ENCODE measurements around the gene LHPP. TPM values are rescaled to one million over a fixed set of nuclear protein-coding genes. Genes with fewer than 3 reads are reported as not detected.

LHPP gene
- total and polyA plus RNA-seq, 4 donors, result 15.0 to 58.3 (median 35.9) TPM

DNA sequence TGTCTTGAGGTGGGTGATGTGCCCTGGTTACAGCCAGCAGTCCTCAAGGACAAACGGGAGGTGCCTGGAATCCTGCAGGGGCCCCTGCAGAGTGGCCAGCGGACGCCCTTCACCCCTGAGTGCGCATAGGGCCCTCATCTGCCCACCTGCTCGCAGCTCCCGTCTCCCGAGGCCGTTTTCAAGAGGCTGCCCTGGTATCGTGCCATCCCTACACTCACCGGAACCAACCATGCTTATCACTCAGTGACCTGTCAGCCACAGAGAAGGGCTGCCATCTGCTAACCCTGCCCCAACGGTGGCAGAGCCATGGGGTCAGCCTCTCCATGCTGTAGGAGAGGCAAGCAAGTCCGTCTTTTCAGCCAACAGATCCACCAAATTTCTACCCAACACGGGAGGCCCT lies 160.5 kb downstream of the LHPP start:
- no peak overlapping the region for H3K4me3 ChIP-seq (ENCODE audit: low read depth, low read length)
- peaks cover 84% of the 10 kb centered on the region for H3K36me3 ChIP-seq (ENCODE audit: control insufficient read depth, insufficient read depth, low read length)
- H3K4me1 ChIP-seq (ENCODE audit: control insufficient read depth, insufficient read depth, low read length), result peaks cover 62% of the 10 kb centered on the region
- no peaks in the 10 kb centered on the region for H3K9me3 ChIP-seq (ENCODE audit: control insufficient read depth, insufficient read depth, low read length)
- DNase-seq (ENCODE audit: low read depth in 4 of 6, low spot score in 6 of 6), result no peak
- H3K27ac ChIP-seq (ENCODE audit: low read depth, low read length), result no peak overlapping the region
- no peaks in the 10 kb centered on the region for H3K27me3 ChIP-seq (ENCODE audit: control insufficient read depth, insufficient read depth, low read length)
- 78% methylated on average over 11 of the region's 13 CpGs for WGBS (ENCODE audit: insufficient coverage)

DNA sequence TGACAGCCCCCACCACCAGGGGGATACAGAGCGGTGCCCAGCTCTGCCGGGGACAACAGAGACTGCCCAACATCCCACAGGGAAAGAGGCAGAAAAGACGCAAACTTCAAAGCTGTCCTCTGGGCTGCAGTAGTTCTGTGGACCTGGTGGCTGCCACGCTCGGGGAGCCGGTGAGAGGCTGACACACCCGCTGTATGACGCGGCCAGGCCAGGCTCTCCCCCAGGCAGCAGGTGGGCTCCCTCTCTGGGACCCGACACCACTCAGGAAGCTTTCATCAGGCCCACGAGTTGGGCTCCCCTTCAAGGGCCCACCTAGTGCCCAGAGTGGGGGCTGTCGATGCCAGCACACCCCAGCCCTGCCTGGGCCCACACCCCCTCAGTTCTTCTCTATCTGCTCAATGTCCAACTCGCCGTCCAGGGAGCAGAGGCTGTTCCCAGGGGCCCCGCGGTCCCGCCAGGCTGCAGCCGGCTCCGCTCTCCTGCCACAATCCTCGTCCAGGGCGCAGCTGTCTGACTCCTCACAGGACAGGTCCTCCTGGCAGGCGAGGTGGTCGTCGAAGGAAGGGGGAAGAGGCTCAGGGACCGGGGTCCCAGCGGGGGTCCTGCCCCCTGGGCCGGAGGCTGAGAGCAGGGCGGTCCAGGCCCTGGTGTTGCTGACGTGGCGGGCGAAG lies 161.4 kb downstream of the LHPP start:
- no peak for DNase-seq (ENCODE audit: low read depth in 4 of 6, low spot score in 6 of 6)
- peaks cover 68% of the 10 kb centered on the region for H3K4me1 ChIP-seq (ENCODE audit: control insufficient read depth, insufficient read depth, low read length)
- no peak overlapping the region for H3K27ac ChIP-seq (ENCODE audit: low read depth, low read length)
- WGBS (ENCODE audit: insufficient coverage), result 89% methylated on average over 29 of the region's 31 CpGs
- no peaks in the 10 kb centered on the region for H3K27me3 ChIP-seq (ENCODE audit: control insufficient read depth, insufficient read depth, low read length)
- H3K36me3 ChIP-seq (ENCODE audit: control insufficient read depth, insufficient read depth, low read length), result peaks cover 76% of the 10 kb centered on the region
- H3K4me3 ChIP-seq (ENCODE audit: low read depth, low read length), result no peak overlapping the region
- no peaks in the 10 kb centered on the region for H3K9me3 ChIP-seq (ENCODE audit: control insufficient read depth, insufficient read depth, low read length)

DNA sequence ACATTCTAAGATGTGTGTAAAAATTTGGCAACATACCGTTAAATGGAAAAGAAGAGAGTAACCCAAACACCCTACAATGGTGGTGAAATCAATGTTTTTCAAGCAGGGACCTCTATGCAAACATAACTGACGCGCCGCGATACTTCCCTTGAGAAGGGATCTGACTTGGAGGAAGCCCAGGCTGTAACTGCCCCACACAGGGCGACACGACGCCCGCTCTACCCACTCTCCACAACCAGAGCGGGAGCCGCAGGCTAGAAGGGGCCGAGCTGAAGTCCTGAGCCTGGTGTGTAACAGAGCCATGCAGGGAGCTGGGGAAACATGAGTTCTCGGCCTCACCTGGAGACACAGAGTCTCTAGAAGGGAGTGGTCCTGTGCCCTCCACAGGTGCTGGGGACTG lies 162.4 kb downstream of the LHPP start:
- no peaks in the 10 kb centered on the region for H3K9me3 ChIP-seq (ENCODE audit: control insufficient read depth, insufficient read depth, low read length)
- WGBS (ENCODE audit: insufficient coverage), result 85% methylated on average over 7 of the region's 13 CpGs
- no peak overlapping the region for H3K27ac ChIP-seq (ENCODE audit: low read depth, low read length)
- H3K4me1 ChIP-seq (ENCODE audit: control insufficient read depth, insufficient read depth, low read length), result peaks cover 72% of the 10 kb centered on the region
- DNase-seq (ENCODE audit: low read depth in 4 of 6, low spot score in 6 of 6), result no peak
- no peaks in the 10 kb centered on the region for H3K27me3 ChIP-seq (ENCODE audit: control insufficient read depth, insufficient read depth, low read length)
- H3K4me3 ChIP-seq (ENCODE audit: low read depth, low read length), result no peak overlapping the region
- H3K36me3 ChIP-seq (ENCODE audit: control insufficient read depth, insufficient read depth, low read length), result peaks cover 68% of the 10 kb centered on the region

DNA sequence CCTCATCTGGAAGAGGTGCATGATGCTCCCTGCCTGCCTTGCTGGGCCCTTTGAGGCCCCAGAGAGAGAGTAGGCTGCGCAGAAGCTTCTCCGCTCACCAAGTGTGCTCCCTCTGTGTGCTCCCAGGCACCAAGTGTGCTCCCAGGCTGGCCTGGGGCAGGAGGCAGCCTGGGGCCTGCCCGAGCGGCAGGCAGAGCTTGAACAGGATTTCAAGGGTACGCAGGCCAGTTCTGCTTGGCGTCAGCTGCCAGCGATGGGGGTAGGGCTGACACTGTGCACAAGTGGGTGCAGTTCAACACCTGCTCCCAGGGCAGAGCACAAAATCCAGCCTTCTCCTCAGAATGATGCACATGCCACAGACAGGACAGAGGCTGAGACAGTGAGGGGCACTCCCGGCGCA lies 162.8 kb downstream of the LHPP start:
- Histone ChIP-seq H3K27me3 (ENCODE audit: control insufficient read depth, insufficient read depth, low read length) (no peaks in the 10 kb centered on the region), H3K4me3 (ENCODE audit: low read depth, low read length) (no peak overlapping the region), H3K27ac (ENCODE audit: low read depth, low read length) (no peak overlapping the region), H3K4me1 (ENCODE audit: control insufficient read depth, insufficient read depth, low read length) (peaks cover 72% of the 10 kb centered on the region), H3K36me3 (ENCODE audit: control insufficient read depth, insufficient read depth, low read length) (peaks cover 65% of the 10 kb centered on the region), H3K9me3 (ENCODE audit: control insufficient read depth, insufficient read depth, low read length) (no peaks in the 10 kb centered on the region)
- DNase-seq (ENCODE audit: low read depth in 4 of 6, low spot score in 6 of 6), result no peak
- WGBS (ENCODE audit: insufficient coverage), result 83% methylated on average over 7 of the region's 9 CpGs

DNA sequence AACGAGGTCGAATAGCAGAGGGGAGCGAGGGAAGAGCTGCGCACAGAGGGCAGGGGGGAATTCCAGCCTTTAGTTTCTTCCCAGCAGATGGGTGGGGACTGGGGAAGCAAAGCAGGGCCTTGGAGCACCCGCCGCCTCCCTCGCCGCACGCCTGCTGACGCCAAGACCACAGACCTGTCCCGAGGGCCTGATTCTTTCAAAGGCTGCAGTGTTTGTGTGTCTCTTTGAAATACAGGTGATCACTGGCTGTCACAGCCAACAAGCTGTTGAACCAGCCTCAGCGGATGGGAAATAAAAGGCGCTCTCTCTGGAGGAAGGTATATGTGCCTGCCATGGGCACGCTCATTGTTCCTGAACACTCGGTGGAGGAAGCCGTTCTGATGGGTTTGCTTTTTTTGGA lies 163.3 kb downstream of the LHPP start:
- H3K27me3 ChIP-seq (ENCODE audit: control insufficient read depth, insufficient read depth, low read length), result no peaks in the 10 kb centered on the region
- no peaks in the 10 kb centered on the region for H3K9me3 ChIP-seq (ENCODE audit: control insufficient read depth, insufficient read depth, low read length)
- no peak overlapping the region for H3K4me3 ChIP-seq (ENCODE audit: low read depth, low read length)
- H3K36me3 ChIP-seq (ENCODE audit: control insufficient read depth, insufficient read depth, low read length), result peaks cover 61% of the 10 kb centered on the region
- no peak overlapping the region for H3K27ac ChIP-seq (ENCODE audit: low read depth, low read length)
- H3K4me1 ChIP-seq (ENCODE audit: control insufficient read depth, insufficient read depth, low read length), result peaks cover 72% of the 10 kb centered on the region
- peak in 1 of 6 donors; percentile 30 for DNase-seq (ENCODE audit: low read depth in 4 of 6, low spot score in 6 of 6)
- WGBS (ENCODE audit: insufficient coverage), result 73% methylated on average over 12 of the region's 16 CpGs

DNA sequence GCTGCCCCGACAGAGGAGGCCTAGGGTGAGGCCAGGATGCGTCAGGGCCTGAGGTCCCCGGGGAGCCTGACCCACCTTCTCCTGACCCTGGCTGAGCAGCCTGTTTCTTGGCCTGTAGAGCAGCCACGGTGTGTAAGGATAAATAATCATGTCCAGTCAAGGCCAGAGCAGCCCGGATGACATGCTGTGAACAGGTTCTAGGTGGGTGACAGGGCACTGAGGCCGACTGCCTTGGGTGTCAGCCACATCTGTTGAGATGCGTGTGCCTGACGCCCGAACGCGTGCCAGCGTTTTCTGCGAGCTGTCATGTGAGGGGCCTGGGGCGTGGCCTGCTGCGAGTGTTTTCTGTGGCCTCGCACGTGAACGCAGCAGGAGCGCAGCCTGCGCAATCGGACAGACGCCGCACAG lies 164.2 kb downstream of the LHPP start:
- WGBS (ENCODE audit: insufficient coverage), result 90% methylated on average over 23 of the region's 23 CpGs

DNA sequence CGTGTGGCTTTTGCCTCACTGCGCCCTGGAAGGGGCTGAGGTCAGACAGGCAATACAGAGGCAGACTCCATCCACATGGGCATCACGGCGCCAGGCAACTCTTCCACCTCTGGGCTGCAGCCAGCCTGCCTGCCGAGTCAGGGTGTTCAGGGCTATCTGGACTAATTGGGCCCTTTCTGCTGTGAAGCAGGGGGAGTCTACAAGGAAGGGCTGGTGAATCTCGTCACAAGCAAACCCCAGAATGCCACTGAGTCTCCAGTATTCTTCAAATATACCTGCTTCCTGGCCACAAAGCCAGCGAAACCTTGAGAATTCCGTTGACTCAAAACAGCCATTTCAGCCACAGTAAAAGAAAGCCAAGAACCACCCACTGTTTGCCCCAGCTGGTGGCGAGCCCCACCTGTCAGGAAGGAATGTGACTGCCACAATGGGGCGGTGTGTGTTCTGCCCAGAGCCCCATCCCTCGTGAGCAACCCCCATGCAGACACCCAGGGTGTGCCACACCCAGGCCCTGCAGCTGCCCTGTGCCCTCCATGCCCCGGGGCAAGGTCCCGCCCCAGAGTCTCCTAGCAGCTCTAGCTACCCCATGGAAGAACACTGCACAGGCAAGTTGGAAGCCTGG lies 165.2 kb downstream of the LHPP start:
- 61% methylated on average over 11 of the region's 13 CpGs for WGBS (ENCODE audit: insufficient coverage)
- Histone ChIP-seq H3K27ac (ENCODE audit: low read depth, low read length) (no peak overlapping the region), H3K27me3 (ENCODE audit: control insufficient read depth, insufficient read depth, low read length) (no peaks in the 10 kb centered on the region), H3K9me3 (ENCODE audit: control insufficient read depth, insufficient read depth, low read length) (no peaks in the 10 kb centered on the region), H3K4me3 (ENCODE audit: low read depth, low read length) (no peak overlapping the region), H3K36me3 (ENCODE audit: control insufficient read depth, insufficient read depth, low read length) (peaks cover 55% of the 10 kb centered on the region), H3K4me1 (ENCODE audit: control insufficient read depth, insufficient read depth, low read length) (peaks cover 82% of the 10 kb centered on the region)
- DNase-seq (ENCODE audit: low read depth in 4 of 6, low spot score in 6 of 6), result no peak

More for the DNA sequence above, 164.2 kb downstream of the LHPP start:
- no peaks in the 10 kb centered on the region for H3K27me3 ChIP-seq (ENCODE audit: control insufficient read depth, insufficient read depth, low read length)
- DNase-seq (ENCODE audit: low read depth in 4 of 6, low spot score in 6 of 6), result no peak
- H3K4me3 ChIP-seq (ENCODE audit: low read depth, low read length), result no peak overlapping the region
- H3K9me3 ChIP-seq (ENCODE audit: control insufficient read depth, insufficient read depth, low read length), result no peaks in the 10 kb centered on the region
- H3K4me1 ChIP-seq (ENCODE audit: control insufficient read depth, insufficient read depth, low read length), result peaks cover 81% of the 10 kb centered on the region
- H3K36me3 ChIP-seq (ENCODE audit: control insufficient read depth, insufficient read depth, low read length), result peaks cover 52% of the 10 kb centered on the region
- no peak overlapping the region for H3K27ac ChIP-seq (ENCODE audit: low read depth, low read length)

DNA sequence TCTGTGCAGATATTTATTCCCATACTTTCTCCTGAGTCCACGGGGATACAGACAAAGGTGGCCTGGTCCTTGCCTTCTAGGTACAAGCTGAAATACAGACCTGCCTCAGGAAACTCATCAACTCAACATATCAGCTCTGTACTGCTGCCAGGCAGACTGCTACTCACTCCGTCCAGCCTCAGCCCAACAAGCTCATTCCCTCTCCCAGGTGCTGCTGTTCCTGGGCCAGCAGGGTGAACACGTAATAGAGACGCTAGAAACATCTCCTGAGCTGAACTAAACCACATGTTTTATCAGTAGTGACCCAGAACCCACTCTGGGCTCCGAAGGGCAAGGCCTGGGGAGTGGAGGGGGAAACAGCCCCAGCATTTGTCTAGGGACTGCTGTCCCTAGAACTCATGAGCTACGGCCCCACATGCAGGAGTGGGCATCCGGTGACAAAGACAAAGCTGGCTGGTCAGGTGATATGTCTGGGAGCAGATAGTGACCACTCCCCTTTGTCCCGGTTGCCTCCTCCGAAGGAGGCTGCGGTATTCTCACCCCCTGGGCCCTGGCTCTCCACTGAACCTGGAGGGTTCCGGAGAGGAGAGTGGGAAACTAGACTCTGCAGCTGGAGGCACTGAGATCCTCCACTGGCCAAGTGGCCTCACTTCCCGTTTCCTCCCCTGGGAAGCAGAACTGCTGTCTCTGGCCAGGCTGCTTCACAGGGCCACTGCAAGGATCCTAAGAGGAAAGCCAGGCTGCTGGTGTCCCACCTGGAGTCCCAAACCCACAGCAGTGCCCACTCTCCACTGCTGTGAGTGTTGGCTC lies 166.4 kb downstream of the LHPP start:
- 80% methylated on average over 11 of the region's 12 CpGs for WGBS (ENCODE audit: insufficient coverage)
- H3K27ac ChIP-seq (ENCODE audit: low read depth, low read length), result no peak overlapping the region
- peaks cover 49% of the 10 kb centered on the region for H3K36me3 ChIP-seq (ENCODE audit: control insufficient read depth, insufficient read depth, low read length)
- H3K4me1 ChIP-seq (ENCODE audit: control insufficient read depth, insufficient read depth, low read length), result peaks cover 86% of the 10 kb centered on the region
- no peak overlapping the region for H3K4me3 ChIP-seq (ENCODE audit: low read depth, low read length)
- H3K9me3 ChIP-seq (ENCODE audit: control insufficient read depth, insufficient read depth, low read length), result no peaks in the 10 kb centered on the region
- no peak for DNase-seq (ENCODE audit: low read depth in 4 of 6, low spot score in 6 of 6)
- no peaks in the 10 kb centered on the region for H3K27me3 ChIP-seq (ENCODE audit: control insufficient read depth, insufficient read depth, low read length)

DNA sequence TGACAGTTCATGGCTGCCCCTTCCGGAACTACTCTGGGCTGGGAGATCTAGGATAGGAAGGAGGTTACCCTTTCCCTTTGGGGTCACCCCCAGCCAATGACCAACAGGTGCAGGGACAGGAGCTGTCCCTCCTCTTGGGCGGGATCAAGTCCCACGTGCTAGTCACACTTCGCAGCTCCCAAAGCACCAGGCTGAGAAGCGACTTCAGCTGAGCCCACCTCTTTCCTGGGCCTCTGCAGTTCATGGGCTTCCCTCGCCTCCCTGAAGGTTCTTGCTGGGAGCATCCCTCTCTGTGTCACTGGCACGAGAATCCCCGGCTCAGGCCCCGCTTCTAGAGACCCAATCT lies 167.0 kb downstream of the LHPP start:
- no peaks in the 10 kb centered on the region for H3K9me3 ChIP-seq (ENCODE audit: control insufficient read depth, insufficient read depth, low read length)
- DNase-seq (ENCODE audit: low read depth in 4 of 6, low spot score in 6 of 6), result no peak

More for the DNA sequence above, 167.0 kb downstream of the LHPP start:
- Histone ChIP-seq H3K4me3 (ENCODE audit: low read depth, low read length) (no peak overlapping the region), H3K36me3 (ENCODE audit: control insufficient read depth, insufficient read depth, low read length) (peaks cover 43% of the 10 kb centered on the region), H3K27me3 (ENCODE audit: control insufficient read depth, insufficient read depth, low read length) (no peaks in the 10 kb centered on the region), H3K4me1 (ENCODE audit: control insufficient read depth, insufficient read depth, low read length) (peaks cover 86% of the 10 kb centered on the region), H3K27ac (ENCODE audit: low read depth, low read length) (no peak overlapping the region)
- 88% methylated on average over 6 of the region's 9 CpGs for WGBS (ENCODE audit: insufficient coverage)

Data from spinal cord (tissue), 10 donors.